Mucosa of stomach (tissue), 1 donor: Measurements from ENCODE around the gene MYMX.

Experiments
- H3K27me3 ChIP-seq: one replicate; pipeline ENCODE4 v1.7.0; 2013; ENCODE audit warnings: mild to moderate bottlenecking, low read length; ENCODE audit not compliant: control insufficient read depth, insufficient read depth
- H3K36me3 ChIP-seq: one replicate; pipeline ENCODE4 v1.7.0; 2013; ENCODE audit warnings: low read length; ENCODE audit not compliant: control insufficient read depth, insufficient read depth
- H3K4me1 ChIP-seq: one replicate; pipeline ENCODE4 v1.7.0; 2013; ENCODE audit warnings: mild to moderate bottlenecking, low read length; ENCODE audit not compliant: control insufficient read depth, insufficient read depth
- H3K4me3 ChIP-seq: one replicate; pipeline ENCODE4 v1.7.0; 2013; ENCODE audit warnings: low read length
- H3K9ac ChIP-seq: one replicate; pipeline ENCODE4 v1.7.0; 2013; ENCODE audit warnings: mild to moderate bottlenecking, low read length, moderate library complexity
- H3K9me3 ChIP-seq: one replicate; pipeline ENCODE4 v1.7.0; 2013; ENCODE audit warnings: mild to moderate bottlenecking, low read length, moderate library complexity; ENCODE audit not compliant: control insufficient read depth
- donor health status: Pancreatic carcinoma.

MYMX gene

DNA sequence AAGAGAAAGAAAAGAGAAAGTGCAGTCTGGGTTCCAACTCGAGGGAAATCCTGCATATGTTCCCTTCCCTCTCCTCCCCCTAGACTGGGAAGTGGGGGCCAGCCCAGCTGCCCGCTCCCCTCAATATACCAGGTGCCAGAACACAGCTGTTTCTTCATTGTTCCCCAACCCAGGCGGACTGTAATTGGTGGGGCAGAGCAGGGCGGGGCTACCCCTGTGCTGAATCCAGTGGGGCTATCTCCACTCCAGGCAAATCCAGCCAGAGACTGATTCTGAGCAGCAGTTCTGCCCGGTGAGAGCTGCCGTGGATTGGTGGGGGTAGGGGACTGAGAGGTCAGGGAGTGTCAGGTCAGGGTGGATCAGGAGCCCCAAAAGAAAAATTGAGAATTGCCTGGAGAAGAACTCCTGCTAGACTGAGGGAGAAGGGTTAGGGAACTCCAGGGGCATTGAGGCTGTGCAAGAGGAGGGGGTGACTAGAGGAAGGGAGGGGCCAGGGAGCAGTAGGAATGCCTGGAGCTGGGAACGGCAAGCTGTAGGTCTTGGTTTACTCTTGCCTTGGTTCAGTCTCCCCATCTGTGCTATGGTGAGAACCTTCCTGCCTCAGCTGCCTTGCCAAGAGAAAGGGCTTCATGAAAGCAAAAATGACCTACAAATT, at the start of gene MYMX:
Gene MYMX (plus strand): TSS at position 250 of the 655 bp plus-strand sequence. CDS start 546 bp downstream, outside the sequence.
- Histone ChIP-seq H3K27me3 (no peaks in the 10 kb centered on the region), H3K9me3 (no peaks in the 10 kb centered on the region), H3K4me1 (peaks cover 54% of the 10 kb centered on the region), H3K9ac (peak within 1 kb of the TSS; percentile 38), H3K4me3 (no peak within 1 kb of the TSS), H3K36me3 (no peaks in the 10 kb centered on the region)

DNA sequence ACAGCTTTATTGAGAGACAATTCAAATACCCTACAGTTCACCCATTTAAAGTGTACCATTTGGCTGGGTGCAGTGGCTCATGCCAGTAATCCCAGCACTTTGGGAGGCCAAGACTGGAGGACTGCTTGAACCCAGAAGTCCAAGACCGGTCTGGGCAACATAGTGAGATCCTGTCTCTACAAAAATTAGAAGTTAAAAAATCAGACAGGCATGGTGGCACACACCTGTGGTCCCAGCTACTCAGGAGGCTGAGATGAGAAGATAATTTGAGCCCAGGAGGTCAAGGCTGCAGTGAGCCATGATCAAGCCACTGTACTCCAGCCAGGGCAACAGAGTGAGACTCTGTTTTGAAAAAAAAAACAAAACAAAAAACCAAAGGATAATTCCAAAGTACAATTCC, 49.2 kb upstream of the MYMX start:
- Histone ChIP-seq H3K4me3 (no peak overlapping the region), H3K9me3 (no peaks in the 10 kb centered on the region), H3K36me3 (no peaks in the 10 kb centered on the region), H3K4me1 (peaks cover 18% of the 10 kb centered on the region), H3K27me3 (no peaks in the 10 kb centered on the region), H3K9ac (no peak overlapping the region)

- H3K4me1 ChIP-seq: peaks cover 24% of the 10 kb centered on the region
These were observed 47.6 kb upstream of the MYMX start for GRCh38 chr6:44169154-44169553.

DNA sequence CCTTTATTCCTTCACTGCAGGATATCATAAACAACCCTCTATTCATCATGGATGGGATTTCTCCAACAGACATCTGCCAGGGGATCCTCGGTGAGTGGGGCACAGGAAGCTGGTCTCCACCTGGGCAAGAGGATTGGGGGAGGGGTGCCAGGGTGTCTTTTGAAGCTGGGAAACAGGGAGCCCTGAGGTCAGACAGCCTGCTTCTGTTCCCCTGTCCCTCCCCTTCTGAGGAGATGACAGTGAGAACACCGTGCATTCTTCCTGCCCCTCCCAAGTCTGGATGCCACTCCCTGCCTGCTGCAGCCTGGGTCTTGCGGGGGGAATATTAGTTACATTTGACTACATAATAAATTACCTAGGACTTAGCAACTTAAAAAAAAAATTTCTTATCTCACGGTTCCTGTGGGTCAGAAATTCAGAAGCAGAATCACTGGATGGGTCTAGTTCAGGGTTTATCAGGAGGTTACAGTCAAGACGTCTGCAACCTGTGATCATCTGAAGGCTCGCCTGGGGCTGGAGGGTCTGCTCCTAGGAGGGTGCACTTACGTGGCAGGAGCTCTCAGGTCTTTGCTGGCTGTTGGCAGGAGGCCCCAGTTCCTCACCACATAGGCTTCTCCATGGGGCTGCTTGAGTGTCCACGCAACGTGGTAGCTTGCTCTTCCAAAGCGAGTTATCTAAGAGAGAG, 46.7 kb upstream of the MYMX start:
- Histone ChIP-seq H3K36me3 (no peaks in the 10 kb centered on the region), H3K9me3 (no peaks in the 10 kb centered on the region), H3K4me1 (peaks cover 24% of the 10 kb centered on the region), H3K9ac (no peak overlapping the region), H3K27me3 (no peaks in the 10 kb centered on the region), H3K4me3 (no peak overlapping the region)

More at GRCh38 chr6:44169154-44169553, 47.6 kb upstream of the MYMX start:
- Histone ChIP-seq H3K9me3 (no peaks in the 10 kb centered on the region), H3K9ac (no peak overlapping the region), H3K4me3 (no peak overlapping the region), H3K27me3 (no peaks in the 10 kb centered on the region), H3K36me3 (no peaks in the 10 kb centered on the region)

- H3K4me1 ChIP-seq: peaks cover 24% of the 10 kb centered on the region
- no peaks in the 10 kb centered on the region for H3K27me3 ChIP-seq
These were observed 44.7 kb upstream of the MYMX start for GRCh38 chr6:44171899-44172546.

DNA sequence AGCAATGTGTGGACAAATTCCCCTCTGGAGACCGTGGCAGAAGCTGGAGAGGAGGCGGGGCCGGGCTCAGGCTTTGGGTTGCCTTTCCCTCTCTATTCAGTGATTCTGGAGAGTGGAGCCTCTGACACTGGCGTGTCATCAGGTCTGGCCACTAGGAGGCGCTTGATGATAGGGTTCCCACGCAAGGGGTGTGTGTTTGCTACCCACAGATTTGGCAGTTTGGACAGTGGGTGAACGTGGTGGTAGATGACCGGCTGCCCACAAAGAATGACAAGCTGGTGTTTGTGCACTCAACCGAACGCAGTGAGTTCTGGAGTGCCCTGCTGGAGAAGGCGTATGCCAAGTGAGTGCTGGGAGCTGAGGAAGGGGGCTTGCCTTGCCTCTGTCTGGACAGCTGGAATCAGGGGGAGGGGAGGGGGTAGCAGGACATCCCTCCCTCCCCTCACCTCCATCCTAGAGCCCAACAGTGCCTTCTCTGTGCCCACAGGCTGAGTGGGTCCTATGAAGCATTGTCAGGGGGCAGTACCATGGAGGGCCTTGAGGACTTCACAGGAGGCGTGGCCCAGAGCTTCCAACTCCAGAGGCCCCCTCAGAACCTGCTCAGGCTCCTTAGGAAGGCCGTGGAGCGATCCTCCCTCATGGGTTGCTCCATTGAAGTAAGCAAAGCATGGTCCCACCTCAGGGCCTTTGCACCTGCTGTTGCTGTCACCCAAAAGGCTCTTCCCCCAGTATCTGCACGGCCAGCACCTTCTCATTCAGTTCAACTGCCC, 43.8 kb upstream of the MYMX start:
- Histone ChIP-seq H3K9me3 (no peaks in the 10 kb centered on the region), H3K4me1 (peaks cover 24% of the 10 kb centered on the region), H3K4me3 (no peak overlapping the region), H3K36me3 (no peaks in the 10 kb centered on the region), H3K9ac (no peak overlapping the region), H3K27me3 (no peaks in the 10 kb centered on the region)

More at GRCh38 chr6:44171899-44172546, 44.7 kb upstream of the MYMX start:
- H3K36me3 ChIP-seq: no peaks in the 10 kb centered on the region
- H3K9me3 ChIP-seq: no peaks in the 10 kb centered on the region
- no peak overlapping the region for H3K9ac ChIP-seq
- no peak overlapping the region for H3K4me3 ChIP-seq

DNA sequence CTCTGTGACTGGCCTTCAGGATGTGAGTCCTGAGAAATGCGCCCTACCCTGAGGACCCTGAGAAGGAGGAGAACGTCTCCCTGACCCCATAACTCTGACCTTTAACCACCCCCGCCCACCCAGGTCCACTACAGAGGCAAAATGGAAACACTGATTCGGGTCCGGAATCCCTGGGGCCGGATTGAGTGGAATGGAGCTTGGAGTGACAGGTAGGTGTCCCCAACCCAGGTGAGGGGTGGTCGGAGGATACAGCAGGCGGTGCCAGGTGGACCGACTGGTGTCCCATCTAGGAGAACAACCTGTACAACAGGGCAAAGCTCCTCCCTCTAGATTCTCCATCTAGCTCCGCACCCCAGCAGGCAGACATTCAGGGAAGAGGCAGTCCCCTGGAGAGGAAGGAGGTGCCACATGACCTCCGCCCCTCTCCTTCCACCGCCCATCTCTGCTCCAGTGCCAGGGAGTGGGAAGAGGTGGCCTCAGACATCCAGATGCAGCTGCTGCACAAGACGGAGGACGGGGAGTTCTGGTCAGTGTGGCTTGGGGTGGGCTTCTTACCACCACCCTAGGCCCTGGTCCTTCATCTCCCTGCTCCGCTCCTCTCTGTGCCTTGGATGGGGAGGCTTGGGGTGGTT, 40.5 kb upstream of the MYMX start:
- Histone ChIP-seq H3K4me3 (no peak overlapping the region), H3K9ac (no peak overlapping the region), H3K27me3 (no peaks in the 10 kb centered on the region), H3K4me1 (peaks cover 9% of the 10 kb centered on the region), H3K36me3 (no peaks in the 10 kb centered on the region), H3K9me3 (no peaks in the 10 kb centered on the region)

- H3K4me1 ChIP-seq: peaks cover 9% of the 10 kb centered on the region
- no peaks in the 10 kb centered on the region for H3K36me3 ChIP-seq
- no peak overlapping the region for H3K9ac ChIP-seq
- H3K9me3 ChIP-seq: no peaks in the 10 kb centered on the region
- no peaks in the 10 kb centered on the region for H3K27me3 ChIP-seq
- H3K4me3 ChIP-seq: no peak overlapping the region
These were observed 39.8 kb upstream of the MYMX start for GRCh38 chr6:44176762-44177509.

GRCh38 chr6:44177691-44178423, 38.9 kb upstream of the MYMX start:
- Histone ChIP-seq H3K27me3 (no peaks in the 10 kb centered on the region), H3K36me3 (no peaks in the 10 kb centered on the region), H3K9ac (no peak overlapping the region), H3K4me1 (peaks cover 3% of the 10 kb centered on the region), H3K4me3 (no peak overlapping the region), H3K9me3 (no peaks in the 10 kb centered on the region)

GRCh38 chr6:44178424-44179071, 38.2 kb upstream of the MYMX start:
- Histone ChIP-seq H3K4me1 (no peaks in the 10 kb centered on the region), H3K36me3 (no peaks in the 10 kb centered on the region), H3K4me3 (no peak overlapping the region), H3K9me3 (no peaks in the 10 kb centered on the region), H3K27me3 (no peaks in the 10 kb centered on the region), H3K9ac (no peak overlapping the region)
